HG02870 (cell line): Measurements from ENCODE around the gene ADAM11.
"Not testable (repeated sequence)": the region's sequence is repeated elsewhere in the genome, so short reads cannot be mapped to it uniquely, and the experiment has no call there.

Experiments
- ATAC-seq: cut with Tn5 transposase; IDR thresholded peaks from one replicate; pipeline ENCODE4 v1.9.1; 2021; ENCODE audit warnings: mild to moderate bottlenecking, moderate library complexity; ENCODE audit not compliant: unreplicated experiment

Gene ADAM11, protein sequence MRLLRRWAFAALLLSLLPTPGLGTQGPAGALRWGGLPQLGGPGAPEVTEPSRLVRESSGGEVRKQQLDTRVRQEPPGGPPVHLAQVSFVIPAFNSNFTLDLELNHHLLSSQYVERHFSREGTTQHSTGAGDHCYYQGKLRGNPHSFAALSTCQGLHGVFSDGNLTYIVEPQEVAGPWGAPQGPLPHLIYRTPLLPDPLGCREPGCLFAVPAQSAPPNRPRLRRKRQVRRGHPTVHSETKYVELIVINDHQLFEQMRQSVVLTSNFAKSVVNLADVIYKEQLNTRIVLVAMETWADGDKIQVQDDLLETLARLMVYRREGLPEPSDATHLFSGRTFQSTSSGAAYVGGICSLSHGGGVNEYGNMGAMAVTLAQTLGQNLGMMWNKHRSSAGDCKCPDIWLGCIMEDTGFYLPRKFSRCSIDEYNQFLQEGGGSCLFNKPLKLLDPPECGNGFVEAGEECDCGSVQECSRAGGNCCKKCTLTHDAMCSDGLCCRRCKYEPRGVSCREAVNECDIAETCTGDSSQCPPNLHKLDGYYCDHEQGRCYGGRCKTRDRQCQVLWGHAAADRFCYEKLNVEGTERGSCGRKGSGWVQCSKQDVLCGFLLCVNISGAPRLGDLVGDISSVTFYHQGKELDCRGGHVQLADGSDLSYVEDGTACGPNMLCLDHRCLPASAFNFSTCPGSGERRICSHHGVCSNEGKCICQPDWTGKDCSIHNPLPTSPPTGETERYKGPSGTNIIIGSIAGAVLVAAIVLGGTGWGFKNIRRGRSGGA

DNA sequence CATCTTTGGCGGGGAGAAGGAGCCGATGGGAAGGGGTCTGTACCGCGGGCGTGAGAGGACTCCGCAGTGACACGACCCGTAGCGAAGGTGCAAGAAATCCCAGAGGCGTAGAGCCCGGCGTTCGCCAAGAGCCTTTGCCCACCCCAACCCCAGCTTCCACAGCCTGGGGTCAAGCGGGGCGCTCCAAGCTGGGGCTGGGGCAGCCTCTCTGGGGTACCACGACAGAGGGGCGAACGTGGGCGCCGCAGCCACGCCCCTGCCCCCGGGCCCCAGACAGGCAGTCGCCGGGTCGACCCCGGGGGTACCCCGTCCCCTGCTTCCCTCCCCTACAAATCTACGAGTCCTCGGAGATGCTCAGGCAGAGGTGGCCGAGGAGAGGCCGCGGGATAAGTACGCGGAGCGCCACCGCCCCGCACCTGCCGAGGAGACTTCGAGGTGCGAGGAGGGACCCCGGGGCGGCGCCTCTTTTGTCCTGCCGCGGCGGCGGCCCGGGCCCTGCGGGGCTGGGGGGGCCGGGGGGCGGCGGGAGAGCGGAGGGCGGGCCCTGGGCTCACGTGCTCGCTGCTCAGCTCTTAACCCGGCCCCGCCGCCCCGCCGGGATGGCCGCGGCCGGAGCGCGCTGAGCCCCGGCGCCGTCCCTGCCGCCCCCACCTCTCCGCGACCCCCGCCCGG, at the start of gene ADAM11:
ADAM11 (plus strand) TSS at position 575 of the 672 bp plus-strand sequence. CDS start 212 bp downstream, outside the sequence.
- ATAC-seq, result no peak

DNA sequence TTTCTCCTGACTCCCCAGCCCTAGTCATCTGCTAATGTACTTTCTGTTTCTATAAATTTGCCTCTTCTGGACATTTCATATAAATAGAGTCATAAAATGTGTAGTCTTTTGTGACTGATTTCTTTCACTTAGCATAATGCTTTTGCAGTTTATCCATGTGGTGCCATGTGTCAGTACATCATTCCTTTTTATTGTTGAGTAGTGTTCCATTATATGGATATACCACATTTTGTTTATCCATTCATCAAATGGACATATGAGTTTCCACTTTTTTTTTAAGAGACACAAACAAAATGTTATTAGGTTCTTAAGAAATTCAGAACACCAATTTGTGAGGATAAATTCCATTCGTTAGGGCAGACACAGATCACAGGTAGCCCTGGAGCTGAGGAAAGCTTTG, 39.3 kb upstream of the ADAM11 start:
- ATAC-seq, result no peak

DNA sequence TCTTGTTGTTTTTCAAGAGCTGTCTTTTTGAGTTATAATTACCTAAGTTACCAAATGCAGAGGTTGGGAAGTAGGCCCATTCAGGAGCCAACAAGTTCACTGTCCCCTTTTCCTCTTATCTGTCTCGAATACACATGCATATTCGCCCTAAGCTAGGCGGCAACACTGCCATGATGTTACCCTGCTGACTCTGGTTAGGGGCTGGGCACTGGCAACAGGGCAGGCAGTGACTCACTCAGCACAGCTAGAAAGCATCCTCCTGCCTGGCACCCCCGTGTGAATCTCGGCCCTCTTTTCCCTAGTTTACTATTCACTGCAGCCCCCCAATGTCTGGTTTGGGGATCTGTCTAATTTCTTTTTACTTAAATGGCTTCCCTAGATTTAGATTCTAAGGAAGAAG, 36.5 kb upstream of the ADAM11 start:
- no peak for ATAC-seq

DNA sequence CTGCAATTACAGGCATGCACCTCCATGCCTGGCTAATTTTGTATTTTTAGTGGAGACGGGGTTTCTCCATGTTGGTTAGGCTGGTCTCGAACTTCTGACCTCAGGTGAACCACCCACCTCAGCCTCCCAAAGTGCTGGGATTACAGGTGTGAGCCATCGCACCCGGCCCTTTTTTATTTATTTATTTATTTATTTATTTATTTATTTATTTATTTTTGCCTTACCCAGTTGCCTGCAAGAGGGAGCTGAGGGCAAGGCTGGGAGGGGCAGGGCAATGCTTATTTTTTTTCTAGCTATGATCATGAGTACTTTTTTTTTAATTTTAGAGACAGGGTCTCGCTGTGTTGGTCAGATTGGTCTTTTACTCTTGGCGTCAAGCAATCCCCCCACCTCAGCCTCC, 32.7 kb upstream of the ADAM11 start:
- not testable (repeated sequence) for ATAC-seq

DNA sequence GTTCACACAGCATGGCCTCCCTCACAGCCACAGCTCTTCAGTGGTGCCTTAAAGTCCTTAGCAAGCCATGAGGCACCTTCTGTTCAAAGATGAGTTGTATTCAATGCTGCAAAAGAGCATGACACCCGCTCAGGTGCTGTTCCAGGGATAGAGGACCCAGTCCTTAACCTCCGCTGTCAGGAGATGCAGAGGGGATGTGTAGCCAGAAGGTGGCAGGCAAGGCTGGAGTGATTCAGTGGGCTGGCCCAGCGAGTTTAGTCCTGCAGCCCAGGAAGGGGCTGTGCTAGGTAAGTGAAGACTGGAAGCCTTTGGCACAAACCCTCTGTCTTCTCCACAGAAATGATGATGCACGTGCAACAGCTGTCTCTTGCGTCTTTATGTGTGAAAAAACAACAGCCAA, 25.0 kb upstream of the ADAM11 start:
- ATAC-seq, result no peak

DNA sequence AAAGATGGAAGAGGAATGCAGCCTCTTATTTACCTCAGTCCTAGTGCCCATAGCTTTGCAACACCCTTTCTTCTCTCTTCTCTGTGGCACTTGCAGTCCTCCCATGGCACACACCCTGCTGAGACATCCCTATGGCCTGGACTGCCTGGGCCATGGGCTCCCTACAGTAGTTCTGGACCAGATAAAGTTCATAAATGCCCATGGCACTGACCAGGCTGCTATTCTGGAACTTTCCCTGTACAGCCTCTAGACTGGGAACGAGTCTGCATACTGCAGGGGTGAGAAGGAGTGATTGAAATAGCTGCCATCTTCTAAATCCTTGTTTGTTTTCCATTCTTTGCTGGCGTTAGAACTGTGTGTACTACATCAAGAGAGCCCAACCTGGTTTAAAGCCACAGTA, 24.5 kb upstream of the ADAM11 start:
- ATAC-seq, result no peak

DNA sequence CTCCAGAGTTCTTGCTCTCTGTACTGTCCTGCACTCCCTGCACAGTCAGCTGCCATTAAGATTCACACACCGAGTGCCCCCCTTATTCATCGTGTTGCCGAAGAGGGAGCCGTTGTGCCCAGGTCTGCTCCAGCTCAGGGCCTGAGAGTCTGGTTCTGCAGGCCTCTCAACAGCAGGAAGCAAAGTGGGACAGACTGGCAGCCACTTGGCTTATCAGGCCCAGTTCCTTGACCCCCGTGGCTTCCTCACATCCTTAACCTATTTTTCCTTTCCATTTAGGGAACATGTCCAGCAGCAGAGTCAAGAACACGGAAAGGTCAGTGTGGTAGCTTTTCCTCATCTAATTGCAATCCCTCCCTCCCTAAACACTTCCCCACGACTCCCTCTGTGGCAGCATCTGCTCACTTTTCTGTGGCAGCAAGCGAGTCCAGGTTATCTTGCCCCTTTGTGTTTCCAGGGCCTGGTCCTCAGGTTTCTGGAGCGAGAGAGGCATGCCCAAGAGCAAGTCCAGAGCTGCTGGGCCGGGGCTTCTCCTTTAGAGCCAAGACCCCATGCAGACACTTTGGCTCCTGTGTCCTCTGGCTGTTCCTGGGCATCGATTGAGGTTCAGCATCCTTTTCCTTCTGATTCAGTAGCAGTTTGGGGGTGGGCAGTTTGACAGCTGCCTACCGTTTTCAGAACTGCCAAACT, 22.1 kb upstream of the ADAM11 start:
- ATAC-seq, result no peak

DNA sequence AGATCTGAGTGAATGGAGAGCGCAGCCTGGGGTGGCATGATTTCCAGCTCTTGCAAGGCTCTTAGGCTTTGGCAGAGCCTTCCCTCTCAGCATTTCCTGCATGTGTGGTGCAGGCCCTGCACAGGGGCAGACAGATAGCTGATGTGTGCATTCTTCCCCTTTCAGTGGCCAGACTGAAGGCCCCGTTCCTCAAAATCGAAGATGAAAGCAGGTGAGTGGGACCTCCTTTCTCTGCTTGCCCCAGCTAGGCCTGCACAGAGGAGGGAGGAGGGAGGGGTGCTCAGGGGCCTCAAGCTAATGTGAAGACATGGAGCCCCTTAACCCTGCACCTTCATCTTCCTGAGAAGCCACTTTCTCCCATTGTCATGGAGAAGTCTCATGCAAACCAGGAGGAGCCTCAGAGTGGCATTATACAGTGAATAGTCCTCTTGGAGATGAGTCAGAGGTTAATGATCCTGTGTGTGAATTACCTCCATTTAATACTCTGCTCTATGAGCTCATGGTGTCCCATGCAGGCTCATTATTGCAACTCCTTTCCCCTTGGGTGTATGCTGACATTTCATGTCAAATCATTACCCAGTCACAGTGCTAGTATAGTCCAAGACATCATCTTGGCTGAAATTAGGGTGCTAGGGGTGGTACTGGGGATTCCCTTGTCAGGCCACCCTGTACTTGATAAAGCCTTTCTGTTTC, 20.4 kb upstream of the ADAM11 start:
- no peak for ATAC-seq

DNA sequence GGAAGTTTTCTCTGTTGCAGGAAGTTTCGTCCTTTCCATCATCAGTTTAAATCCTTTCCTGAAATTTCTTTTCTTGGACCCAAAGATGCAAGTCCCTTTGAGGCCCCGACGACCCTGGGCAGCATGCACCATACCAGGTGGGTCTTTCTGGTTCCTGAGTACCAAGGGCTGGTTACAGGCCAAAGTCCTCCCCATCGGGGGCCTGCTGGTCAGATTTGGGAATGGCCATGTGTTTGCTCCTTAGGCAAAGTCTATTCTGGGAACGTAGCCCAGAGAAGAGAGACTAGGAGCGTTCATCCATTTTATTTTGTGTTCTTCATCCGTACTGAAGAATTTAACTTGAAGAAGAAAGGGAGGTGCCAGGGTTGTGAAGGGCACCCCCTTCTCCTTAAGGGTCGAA, 17.5 kb upstream of the ADAM11 start:
- no peak for ATAC-seq

DNA sequence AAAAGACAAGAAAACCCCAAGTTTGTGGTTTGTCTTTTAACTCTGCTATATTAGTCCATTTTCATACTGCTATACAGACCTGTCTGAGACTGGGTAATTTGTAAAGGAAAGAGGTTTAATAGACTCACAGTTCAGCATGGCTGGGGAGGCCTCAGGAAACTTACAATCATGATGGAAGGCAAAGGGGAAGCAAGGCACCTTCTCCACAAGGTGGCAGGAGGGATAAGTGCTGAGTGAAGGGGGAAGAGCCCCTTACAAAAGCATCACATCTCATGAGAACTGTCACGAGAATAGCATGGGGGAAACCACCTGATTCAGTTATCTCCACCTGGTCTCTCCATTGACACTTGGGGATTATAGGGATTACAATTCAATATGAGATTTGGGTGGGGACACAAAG, 13.5 kb upstream of the ADAM11 start:
- ATAC-seq, result no peak

DNA sequence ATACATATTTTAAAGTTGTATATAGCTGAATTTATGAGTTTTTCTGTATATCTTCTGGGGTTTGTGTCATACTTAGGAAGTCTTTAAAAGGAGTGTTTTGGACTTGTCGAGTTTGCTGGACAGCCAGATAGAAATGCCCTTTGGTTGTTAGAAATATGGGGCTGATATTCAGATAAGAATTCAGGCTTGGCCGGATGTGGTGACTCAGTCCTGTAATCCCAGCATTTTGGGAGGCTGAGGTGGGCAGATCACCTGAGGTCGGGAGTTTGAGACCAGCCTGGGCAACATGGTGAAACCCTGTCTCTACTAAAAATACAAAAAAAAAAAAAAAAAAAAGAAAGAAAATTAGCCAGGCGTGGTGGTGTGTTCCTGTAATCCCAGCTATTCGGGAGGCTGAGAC, 13.1 kb upstream of the ADAM11 start:
- ATAC-seq, result not testable (repeated sequence)

DNA sequence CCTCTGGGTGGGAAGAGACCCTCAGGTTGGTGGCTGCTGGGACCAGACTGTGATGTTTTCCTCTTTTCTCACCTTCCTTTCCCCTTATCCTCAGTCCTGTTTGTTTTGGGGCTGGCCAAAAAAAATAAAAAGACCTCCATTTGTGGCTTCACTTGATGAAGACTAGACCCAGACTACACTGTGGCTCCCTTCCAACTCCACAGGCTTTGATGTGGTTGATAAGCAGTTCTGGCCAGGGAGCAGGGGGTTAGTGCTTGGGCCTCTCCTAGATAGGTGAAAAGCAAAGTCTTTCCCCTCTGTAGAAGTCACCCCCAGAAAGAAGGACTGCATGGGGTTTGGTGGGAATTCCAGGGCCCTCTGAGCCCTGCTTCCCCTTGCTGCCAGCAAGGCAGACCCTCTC, 11.2 kb upstream of the ADAM11 start:
- no peak for ATAC-seq

DNA sequence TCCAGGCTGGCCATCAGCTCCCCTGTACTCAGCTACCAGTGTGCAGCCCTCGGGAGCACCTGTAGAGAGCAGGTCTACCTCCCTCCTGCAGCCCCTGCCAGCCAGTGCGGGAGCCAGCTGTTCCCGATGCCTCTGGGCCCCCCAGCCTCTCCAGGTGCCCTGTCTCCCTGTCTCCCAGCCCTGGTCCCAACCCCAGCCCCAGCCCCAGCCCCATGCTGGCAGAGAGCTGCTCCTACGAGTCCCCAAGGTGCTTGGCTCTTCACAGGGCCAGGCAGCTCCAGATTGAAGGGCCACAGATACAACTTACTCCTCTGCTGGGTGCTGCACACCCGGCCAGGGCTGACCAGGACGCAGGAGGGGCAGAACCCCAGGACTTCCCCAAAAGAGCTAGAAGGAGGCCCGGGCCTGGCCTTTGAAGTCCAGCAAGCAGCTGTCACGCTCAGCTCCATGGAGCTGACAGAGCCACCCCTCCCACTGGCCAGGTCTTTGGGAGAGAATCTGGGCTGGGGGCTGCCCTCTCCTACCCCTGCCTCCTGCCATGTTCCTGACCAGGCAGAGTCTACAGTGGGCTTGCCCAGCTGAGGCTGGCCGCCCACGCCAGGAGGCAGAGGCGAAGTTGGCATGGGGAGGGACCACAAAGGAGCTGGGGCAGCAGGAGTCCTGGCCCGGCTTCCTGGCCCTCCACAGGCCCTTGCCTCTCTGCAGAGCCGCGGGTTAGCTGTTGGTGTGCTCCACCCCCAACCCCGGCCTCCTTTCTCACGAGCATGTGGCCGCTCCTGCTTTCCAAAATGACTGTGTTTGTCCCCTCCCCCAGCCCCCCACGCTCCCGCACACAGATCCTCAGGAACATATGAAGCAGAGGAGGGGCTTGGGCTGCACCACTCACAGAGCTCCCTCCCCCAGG, 9.5 kb upstream of the ADAM11 start:
- no peak for ATAC-seq

DNA sequence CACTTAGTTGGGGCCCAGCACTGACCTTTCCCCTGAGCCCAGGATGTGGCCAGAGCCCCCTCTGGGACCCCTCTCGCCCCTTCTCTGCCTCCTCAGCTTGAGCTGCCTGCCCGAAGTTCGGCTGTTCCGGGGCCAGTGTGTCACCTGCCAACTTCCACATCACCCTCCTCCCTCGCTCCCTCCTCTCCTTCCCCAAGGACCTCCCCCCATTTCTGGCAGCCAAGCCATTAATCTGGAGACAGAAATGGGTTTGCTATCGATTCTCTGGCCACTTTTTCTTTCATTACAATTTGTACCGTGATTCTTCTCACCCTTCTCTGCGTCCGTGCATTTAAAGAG, 8.8 kb upstream of the ADAM11 start:
- ATAC-seq, result no peak

DNA sequence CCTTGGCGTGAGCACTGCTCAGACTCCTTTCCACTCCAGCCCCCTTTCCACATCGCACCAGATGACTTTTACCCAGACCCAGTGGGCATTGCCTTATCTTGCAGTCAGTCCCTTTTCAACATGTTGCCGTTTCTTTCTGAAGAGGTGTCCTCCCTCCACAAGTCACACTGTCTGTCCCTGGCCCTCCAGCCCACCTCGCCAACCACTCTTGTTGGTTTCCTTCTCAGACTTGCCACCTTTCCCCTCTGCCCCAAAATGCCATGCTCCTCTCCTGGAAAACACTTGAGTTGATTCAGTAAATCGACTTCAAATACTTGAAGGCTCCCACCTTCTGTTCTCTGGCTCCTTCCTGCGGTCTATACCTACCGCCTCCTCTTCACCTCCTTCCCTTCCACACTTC, 7.5 kb upstream of the ADAM11 start:
- ATAC-seq, result no peak

DNA sequence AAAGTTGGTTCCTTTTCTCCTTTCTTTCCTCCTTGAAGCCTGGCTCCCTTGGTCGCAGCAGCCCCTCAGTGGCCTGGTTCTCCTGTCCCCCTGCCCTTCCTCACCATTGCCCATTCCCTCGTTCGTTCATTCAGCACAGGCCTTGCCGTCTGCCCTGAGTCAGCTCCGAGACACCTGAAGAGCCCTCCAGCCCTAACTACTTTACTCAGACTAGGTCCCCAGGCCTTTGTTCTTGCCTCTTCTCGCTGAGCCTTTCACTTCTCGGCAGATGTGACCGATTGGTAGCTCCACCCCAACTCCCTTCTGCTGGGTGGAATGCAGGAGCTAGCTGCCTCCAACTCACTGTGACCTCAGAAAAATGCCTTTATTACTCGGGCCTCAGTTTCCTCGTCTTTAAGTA, 7.0 kb upstream of the ADAM11 start:
- no peak for ATAC-seq

DNA sequence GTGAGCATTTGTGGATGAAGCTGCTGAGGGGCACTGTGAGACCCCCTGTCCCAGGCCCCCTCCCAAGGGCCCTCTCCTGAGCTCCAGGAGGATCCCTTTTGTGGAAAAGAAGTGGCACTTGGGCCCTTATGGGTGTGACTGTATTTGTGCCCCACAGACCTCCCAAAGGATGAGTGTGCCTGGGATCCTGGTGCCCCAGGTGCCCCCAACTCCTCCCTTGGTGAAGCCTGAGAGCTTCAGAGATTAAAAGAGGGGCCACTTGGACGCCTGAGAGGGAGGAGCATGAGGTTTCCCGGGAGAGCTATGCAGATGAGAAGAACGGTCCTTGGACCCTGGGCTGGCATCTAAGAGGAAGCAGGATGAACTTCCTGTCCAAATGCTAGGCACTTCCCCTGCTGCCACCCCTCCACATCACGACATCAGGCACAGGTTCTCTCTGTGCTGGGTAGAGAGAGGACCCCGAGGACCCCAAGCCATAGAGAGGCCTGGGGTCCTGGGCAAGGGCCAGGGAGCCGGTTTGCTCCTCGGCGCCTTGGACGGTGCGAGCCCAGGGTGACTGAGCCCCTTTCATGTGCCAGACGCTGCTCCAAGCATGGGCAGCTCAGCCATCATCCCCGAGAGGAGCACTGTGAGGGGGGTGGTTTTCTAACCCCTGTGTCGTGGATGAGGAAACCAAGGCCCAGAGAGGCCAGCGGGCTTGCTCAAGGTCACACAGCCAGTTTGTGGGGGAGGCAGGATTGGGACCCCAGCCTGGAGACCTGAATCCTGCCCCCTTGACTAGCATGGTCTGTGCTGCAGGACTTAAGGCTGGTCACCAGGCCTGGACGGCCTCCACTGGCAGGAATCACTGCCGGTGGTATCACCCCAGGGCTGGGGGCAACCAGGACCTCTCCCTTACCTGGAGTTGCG, 5.6 kb upstream of the ADAM11 start:
- ATAC-seq, result no peak

DNA sequence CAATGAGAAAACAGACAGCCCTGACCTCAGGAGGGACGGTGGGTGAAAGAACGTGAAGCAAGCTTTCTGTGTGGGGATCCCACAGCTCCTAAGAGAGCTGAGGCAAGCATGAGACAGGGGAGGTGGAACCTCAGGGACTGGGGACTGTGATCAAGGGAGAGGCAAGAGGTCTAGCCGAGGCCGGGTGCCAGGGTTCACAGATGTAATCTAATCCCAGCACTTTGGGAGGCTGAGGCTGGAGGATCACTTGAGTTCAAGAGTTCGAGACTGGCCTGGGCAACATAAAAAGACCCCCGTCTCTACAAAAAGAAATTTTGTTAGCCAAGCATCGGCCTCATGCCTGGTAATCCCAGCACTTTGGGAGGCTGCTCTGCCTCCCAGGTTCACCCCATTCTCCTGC, 4.5 kb upstream of the ADAM11 start:
- ATAC-seq, result no peak

DNA sequence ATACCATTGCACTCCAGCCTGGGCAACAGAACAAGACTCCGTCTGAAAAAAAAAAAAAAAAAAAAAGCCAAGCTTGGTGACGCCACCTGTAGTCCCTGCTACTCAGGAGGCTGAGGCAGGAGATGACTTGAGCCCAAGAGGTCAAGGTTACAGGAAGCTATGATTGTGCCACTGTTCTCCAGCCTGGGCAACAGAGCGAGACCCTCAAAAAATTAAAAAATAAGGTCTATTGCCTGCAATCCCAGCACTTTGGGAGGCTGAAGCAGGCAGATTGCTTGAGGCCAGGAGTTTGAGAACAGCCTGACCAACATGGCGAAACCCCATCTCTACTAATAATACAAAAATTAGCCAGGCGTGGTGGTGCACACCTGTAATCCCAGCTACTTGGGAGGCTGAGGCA, 3.6 kb upstream of the ADAM11 start:
- not testable (repeated sequence) for ATAC-seq
